Inferior parietal cortex (tissue), 1 donor: Measurements from ENCODE around the gene IL1B.

Experiments used
- DNase-seq: peaks from one replicate; pipeline ENCODE4 v3.0.0-alpha.2; 2016; ENCODE audit errors: extremely low spot score

The IL1B gene

GRCh38 chr2:112829961-112830681 lies 6.5 kb downstream of the IL1B start:
- no peak for DNase-seq

DNA sequence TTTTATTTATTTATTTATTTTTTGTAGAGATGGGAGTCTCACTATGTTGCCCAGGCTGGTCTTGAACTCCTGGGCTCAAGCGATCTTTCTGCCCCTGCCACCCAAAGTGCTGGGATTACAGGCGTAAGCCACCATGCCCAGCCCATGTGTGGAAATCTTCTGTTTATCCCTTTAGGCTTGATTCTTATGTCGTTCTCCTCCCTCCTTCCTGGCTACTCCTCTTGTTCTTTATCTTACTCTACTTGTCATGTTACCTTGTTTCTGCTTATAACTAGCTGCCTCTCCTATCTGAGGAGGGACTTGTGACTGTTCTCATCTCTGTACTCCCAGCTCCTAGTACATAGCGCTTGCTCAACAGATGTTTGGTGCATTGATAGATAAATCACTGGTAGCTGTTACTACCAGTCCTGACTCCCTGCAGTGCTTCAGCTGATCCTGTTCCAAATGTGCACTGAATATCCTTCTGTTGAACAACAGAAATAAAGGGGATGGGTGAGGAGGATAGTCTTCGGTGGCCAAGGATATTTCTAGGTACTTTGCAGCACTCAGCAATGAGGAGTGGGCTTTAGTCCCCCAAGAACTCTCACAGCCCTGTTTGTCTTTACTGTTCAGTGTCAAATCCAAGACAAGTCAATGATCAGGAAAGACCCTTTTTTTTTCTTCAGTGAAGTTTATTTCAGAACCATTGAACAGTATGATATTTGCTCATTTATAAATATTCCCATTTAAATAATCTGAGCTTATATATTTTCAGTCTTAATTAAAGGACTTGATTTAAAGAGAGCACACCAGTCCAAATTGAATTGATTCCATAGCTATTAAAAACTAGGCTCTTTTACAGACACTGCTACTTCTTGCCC lies 7.2 kb downstream of the IL1B start:
- DNase-seq, result no peak

DNA sequence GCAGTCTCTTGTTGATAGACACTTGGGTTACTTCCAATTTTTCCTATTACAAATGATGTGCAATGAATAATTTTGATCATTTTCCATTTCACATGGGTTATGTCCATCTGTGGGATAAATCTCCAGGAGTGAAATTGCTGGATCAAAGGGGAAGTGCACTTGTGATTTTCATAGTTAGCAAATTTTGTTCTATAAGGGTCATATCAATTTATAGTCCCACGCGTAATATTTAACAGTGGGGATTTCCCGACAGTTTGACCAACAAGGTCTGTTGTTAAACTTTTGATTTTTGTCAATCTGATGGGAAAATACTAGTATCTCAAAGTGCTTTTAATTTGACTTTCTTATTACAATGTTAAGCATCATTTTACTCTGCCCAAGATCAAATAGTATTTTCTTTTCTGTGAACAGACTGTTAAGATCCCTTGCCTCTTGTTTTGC lies 8.3 kb downstream of the IL1B start:
- no peak for DNase-seq

- no peak for DNase-seq
Measured at GRCh38 chr2:112827604-112828185, 8.9 kb downstream of the IL1B start.

DNA sequence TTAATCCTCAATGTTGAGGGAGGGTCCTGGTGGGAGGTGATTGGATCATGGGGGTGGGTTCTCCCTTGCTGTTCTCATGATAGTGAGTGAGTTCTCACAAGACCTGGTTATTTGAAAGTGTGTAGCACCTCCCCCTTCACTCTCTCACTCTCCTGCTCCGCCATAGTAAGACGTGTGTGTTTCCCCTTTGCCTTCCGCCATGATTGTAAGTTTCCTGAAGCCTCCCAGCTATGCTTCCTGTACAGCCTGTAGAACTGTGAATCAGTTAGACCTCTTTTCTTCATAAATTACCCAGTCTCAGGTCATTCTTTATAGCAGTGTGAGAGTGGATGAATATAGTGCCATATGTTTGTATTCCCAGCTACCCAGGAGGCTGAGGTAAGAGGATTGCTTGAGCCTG lies 9.6 kb downstream of the IL1B start:
- DNase-seq, result no peak

DNA sequence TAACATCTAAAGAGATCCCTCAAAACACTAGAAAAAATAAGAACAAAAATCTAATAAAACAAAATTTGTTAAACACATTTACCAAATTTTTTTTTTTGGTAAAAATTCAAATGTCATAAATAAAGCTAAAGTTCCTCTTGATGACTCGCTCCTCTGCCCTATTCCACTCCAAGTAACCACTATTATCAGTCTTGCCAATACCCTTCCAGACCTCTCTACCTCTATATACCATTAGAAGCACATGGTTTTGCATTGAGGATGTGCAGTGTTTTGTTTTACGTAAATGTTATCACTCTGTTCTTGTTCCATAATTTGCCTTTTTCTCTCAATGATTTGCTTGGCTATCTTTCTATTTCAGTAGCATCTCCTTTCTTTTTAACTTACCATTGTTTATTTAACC lies 10.9 kb downstream of the IL1B start:
- DNase-seq, result no peak

GRCh38 chr2:112824694-112825085 lies 11.9 kb downstream of the IL1B start:
- no peak for DNase-seq

DNA sequence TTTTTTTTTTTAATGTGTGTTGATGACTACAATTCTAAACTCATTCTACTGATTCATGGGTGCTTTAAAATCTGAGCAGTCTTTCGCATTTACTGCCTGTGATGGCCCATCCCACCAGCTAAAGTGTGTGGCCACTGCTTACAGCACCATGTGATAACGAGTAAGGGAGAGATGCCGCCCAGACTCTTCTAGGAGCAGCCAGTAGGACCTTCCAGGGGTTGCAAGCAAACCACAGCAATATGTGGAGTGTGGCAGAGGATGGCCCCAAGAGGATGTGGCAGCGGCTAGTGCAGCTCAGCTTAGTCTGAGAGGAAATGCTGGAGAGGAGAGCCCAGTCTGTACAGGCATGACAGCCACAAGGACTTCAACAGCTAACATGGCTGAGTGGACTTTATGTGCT lies 14.9 kb downstream of the IL1B start:
- no peak for DNase-seq

- no peak for DNase-seq
Measured at GRCh38 chr2:112821142-112821541, 15.4 kb downstream of the IL1B start.

GRCh38 chr2:112820343-112820742 lies 16.2 kb downstream of the IL1B start:
- DNase-seq, result no peak

DNA sequence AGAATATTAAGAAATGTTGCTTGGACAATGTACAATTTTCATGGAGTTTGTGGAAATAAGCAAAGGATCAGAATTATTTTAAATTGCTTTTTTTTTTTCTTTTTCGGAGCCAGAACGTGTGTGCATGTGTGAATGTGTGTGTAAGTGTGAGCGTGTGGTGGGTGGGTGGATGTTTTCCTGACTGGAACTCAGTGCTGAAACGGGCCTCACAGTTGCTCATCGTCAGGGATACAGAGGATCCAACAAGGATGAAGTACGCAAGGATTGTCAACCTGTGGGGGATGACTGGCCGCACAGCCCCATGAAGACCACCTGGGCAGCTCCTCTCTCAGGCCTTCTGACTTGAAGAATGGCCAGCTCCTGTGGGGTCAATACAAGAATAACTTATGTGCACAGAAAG lies 17.5 kb downstream of the IL1B start:
- DNase-seq, result no peak

GRCh38 chr2:112818094-112818902 lies 18.3 kb downstream of the IL1B start:
- no peak for DNase-seq

GRCh38 chr2:112817082-112817689 lies 19.4 kb downstream of the IL1B start:
- DNase-seq, result no peak

DNA sequence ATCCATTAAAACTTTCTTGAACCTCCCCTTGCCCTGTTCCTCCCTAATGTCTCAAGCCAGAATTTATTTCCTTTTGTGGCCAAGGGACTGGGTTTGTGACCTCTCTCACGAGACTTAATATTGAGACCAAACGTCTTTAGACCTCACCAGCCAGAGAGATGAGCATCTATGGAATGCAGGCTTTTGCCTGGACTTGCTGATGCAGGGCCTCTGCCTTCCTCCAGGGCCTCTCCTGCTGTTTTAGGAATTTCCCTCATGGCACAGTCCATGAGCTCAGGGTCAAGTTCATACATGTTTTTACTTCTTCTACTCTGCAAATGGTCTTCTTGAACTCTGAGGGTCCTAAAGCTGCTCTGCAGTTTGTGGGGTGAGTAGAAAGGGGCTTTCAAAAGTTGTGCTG lies 22.3 kb downstream of the IL1B start:
- DNase-seq, result no peak

DNA sequence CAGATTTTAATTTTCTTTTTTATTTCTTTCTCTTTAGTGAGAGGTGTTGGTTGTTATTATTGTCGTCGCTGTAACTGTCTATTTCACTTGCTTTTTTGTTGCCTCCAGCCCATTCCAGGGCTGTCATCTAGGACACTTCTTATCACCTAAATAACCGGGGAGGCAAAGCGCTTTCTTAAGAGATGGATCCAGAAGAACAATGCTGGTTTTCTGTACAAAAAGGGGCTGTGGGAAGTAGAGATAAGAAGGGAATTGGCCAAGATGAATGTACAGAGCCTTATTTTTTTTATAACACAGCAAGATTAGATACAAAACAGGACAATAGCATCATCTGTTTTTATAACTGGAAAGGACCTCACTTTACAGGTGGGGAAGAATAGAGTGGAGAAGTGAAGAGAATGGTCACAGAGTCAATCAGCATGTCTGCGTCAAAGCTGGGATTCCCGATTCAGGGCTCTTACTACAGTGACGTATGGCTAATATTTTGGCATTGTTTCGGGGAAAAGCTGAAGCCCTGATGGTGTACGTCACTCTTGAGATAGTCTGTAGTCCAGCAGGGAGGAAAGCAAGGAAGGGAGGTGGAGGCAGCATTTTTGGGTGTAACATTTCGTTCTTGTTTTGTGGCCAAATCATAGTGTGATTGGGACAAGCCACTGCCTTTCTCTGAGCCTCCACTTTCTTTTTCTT lies 23.2 kb downstream of the IL1B start:
- DNase-seq, result no peak

DNA sequence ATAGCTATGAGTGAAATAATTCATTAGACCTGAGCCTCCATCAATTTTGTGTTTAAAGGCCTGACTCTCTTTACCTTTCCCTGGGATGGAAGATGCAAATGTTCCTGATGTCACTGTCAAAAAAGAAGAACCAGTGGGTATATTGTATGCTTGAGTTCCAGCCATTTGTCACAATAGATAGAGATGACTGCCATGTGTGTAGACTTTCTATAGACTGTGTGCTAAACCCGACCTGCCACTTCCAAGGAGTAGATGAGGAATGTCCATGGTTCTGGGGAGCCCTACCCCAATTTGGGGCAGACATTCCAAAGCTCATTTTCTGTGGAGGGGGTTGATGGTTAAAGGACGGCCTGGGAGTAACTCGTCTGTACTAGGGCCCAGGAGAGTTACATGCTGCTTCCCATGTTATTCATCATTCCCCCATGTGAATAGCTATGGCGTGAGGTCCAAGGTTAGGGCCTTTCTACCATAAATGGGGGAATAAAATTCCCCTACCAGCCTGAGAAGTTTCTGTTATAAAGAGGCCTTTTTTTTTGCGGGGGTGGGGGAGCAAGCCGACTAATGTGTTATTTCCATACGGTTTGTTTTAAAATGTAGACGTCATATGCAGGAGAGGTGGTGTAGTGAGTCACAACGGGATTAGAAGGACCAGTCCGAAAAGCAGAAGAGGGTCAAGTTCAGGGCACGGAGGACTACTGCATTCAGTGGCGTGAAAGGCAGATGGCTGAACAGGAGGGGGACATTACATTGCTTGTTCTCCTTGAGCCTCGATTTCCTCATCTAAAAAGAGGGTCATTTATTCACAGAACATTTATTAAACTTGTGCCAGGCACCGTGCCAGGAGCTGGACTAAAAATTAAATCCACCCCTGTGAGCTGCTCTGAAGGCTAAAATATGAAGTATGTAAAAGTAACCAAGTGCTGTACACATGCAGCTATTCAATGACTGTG lies 24.0 kb downstream of the IL1B start:
- no peak for DNase-seq

DNA sequence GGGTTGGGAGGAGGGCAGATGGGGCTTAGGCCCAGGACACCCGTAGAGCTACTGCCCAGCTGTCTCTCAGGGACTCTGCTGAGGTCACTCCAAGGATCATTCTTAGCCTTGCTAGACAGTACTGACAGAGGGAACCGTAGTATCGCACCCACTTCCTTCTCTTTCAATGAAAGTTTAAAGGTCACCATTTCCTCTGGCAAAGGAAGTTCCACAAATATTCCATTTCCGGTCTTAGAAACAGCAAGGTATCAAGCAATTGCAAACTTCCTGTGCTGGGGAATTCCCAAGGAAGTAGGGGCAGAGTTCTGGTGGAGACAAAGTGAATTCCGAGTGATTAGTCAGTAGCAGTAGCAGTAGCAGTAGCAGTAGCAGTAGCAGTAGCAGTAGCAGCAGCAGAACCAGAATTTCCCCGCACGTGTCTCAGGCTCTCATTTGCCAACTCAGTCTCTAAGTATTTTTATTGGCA lies 24.7 kb downstream of the IL1B start:
- no peak for DNase-seq

GRCh38 chr2:112811276-112811831 lies 25.2 kb downstream of the IL1B start:
- DNase-seq, result no peak

DNA sequence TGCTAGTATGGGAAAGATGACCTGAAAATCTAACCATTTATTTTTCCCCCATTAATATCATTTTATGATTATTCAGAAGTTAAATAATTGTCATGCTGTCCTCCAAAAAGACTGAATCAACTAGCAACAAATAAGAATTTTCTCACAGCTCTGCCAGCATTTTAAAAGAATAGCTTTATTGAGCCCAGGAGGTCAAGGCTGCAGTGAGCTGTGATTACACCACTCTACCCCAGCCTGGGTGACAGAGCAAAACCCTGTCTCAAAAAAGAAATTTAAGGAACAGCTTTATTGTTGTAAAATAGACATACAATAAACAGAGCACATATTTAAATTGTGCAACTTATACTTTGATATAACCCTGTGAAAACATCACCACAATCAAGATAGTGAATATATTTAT lies 27.5 kb downstream of the IL1B start:
- no peak for DNase-seq
